Naive thymus-derived CD4-positive, alpha-beta T cell (primary cell): Measurements from ENCODE around the gene RNASE2. TPM values are rescaled to one million over a fixed set of nuclear protein-coding genes. Genes with fewer than 3 reads are reported as not detected.

Experiments used
- ATAC-seq: fragments of 150-1000 bp; cut with Tn5 transposase; 2 replicates; pipeline ENCODE4 v1.10.0; 2021; ENCODE audit warnings: mild to moderate bottlenecking, moderate library complexity
- CTCF ChIA-PET: fragments of 350-600 bp; sonication (Branson Sonifier 250); formaldehyde crosslinking; loops from one replicate; lab custom pipeline; 2021; ENCODE audit warnings: antibody characterized with exemption; lab: Charles Lee
- POLR2A ChIA-PET: fragments of 350-600 bp; sonication (Branson Sonifier 250); formaldehyde crosslinking; loops from one replicate; lab custom pipeline; 2021; ENCODE audit warnings: antibody characterized with exemption, inconsistent platforms; lab: Charles Lee
- DNase-seq, 9 donors: peaks; one replicate each; pipeline versions ENCODE4 v3.0.0 to v3.0.0-alpha.2; 2020 to 2022; ENCODE audit warnings: mixed read lengths in 1 of 9
- H3K27ac ChIP-seq: one replicate; pipeline ENCODE4 v1.7.0; 2013; ENCODE audit warnings: mild to moderate bottlenecking, low read depth, low read length, moderate library complexity
- H3K27me3 ChIP-seq, 2 donors: one replicate each; pipeline ENCODE4 v1.7.0; 2013; ENCODE audit warnings: low read length in 2 of 2, mild to moderate bottlenecking in 2 of 2, moderate library complexity in 2 of 2; ENCODE audit not compliant: control insufficient read depth in 2 of 2, insufficient read depth in 2 of 2
- H3K36me3 ChIP-seq, 3 experiments: 1 replicate in 2 of 3; 2 replicates in 1 of 3; pipeline ENCODE4 v1.7.0; 2013; ENCODE audit warnings: low read length in 3 of 3, mild to moderate bottlenecking in 3 of 3, moderate library complexity in 1 of 3; ENCODE audit not compliant: insufficient read depth in 3 of 3, control insufficient read depth in 2 of 3
- H3K4me1 ChIP-seq, 2 donors: one replicate each; pipeline ENCODE4 v1.7.0; 2013; ENCODE audit warnings: low read length in 2 of 2, mild to moderate bottlenecking in 2 of 2, moderate library complexity in 1 of 2; ENCODE audit not compliant: control insufficient read depth in 2 of 2, insufficient read depth in 2 of 2
- H3K4me3 ChIP-seq: 2 replicates; pipeline ENCODE4 v1.7.0; 2013; ENCODE audit warnings: mild to moderate bottlenecking, low read length
- H3K9me3 ChIP-seq, 3 experiments: 1 replicate in 2 of 3; 2 replicates in 1 of 3; pipeline ENCODE4 v1.7.0; 2013; ENCODE audit warnings: low read length in 3 of 3; ENCODE audit not compliant: control insufficient read depth in 2 of 3
- H3K27ac Mint-ChIP-seq, 9 donors: one replicate each; pipeline ENCODE4 v1.8.0; 2020 to 2022; ENCODE audit warnings: mixed read lengths in 9 of 9, mild to moderate bottlenecking in 8 of 9, moderate library complexity in 5 of 9, inconsistent platforms in 2 of 9
- H3K27me3 Mint-ChIP-seq, 5 donors: one replicate each; pipeline ENCODE4 v1.8.0; 2021 to 2022; ENCODE audit warnings: mixed read lengths in 5 of 5, mild to moderate bottlenecking in 1 of 5
- H3K36me3 Mint-ChIP-seq, 5 donors: one replicate each; pipeline ENCODE4 v1.8.0; 2020 to 2022; ENCODE audit warnings: mixed read lengths in 5 of 5, mild to moderate bottlenecking in 3 of 5, inconsistent platforms in 1 of 5
- H3K4me1 Mint-ChIP-seq, 7 donors: one replicate each; pipeline ENCODE4 v1.8.0; 2020 to 2022; ENCODE audit warnings: mixed read lengths in 7 of 7, mild to moderate bottlenecking in 3 of 7, inconsistent platforms in 1 of 7
- H3K4me3 Mint-ChIP-seq, 10 donors: one replicate each; pipeline ENCODE4 v1.8.0; 2020 to 2022; ENCODE audit warnings: mild to moderate bottlenecking in 10 of 10, mixed read lengths in 10 of 10, moderate library complexity in 6 of 10, inconsistent platforms in 2 of 10
- H3K9me3 Mint-ChIP-seq, 11 donors: one replicate each; pipeline ENCODE4 v1.8.0; 2020 to 2022; ENCODE audit warnings: mixed read lengths in 11 of 11, mild to moderate bottlenecking in 4 of 11, inconsistent platforms in 1 of 11, moderate library complexity in 1 of 11
- intact Hi-C, 2 donors: fragments of 100-400 bp; cut with micrococcal nuclease; formaldehyde crosslinking; loops; one replicate each; pipeline ENCODE4 v1.15.1; 2023
- polyA plus RNA-seq, 2 donors: library from polyadenylated mRNA; unstranded; fragments of 300-500 nt; fragmentation: Illumina TruSeq; gene quantifications; one replicate each; pipeline ENCODE4 v1.2.3, GENCODE V29; 2021
- total RNA-seq, 6 experiments: library from RNA in 5 of 6; stranded (reverse) in 5 of 6; gene quantifications; 1 replicate in 5 of 6; 2 replicates in 1 of 6; pipeline ENCODE4 v1.2.3 and lab custom pipeline; 2021 to 2026

RNASE2 gene
- total and polyA plus RNA-seq, 7 experiments from 2014 or later, result 0.30 to 22.4 (median 2.5) TPM; not detected in 4

- POLR2A ChIA-PET, result no interaction called here
- no peaks in the 10 kb centered on the region for H3K9me3 Mint-ChIP-seq
- peaks cover 4 to 53% (median 31%) of the 10 kb centered on the region in 7 donors for H3K4me1 Mint-ChIP-seq
- Histone ChIP-seq H3K4me3 (no peak overlapping the region), H3K4me1 (peaks cover 0 to 4% of the 10 kb centered on the region in 2 donors), H3K9me3 (no peaks in the 10 kb centered on the region), H3K27ac (no peak overlapping the region), H3K36me3 (peaks cover 19 to 42% (median 27%) of the 10 kb centered on the region in 3 experiments), H3K27me3 (no peaks in the 10 kb centered on the region)
- ATAC-seq (no peak), DNase-seq (no peak)
- peaks cover 6 to 37% (median 28%) of the 10 kb centered on the region in 5 donors for H3K36me3 Mint-ChIP-seq
- peak overlapping the region in 7 of 9 donors; percentile 8 to 80 (median 63) for H3K27ac Mint-ChIP-seq
- CTCF ChIA-PET, result interaction anchor here (1.0 to 1.3 kb wide), 2 partner anchors 18 to 24 kb away, joined by 4 to 6 read pairs; no protein-coding TSS in a partner anchor
- peak overlapping the region in 5 of 10 donors; percentile 3 to 69 (median 31) for H3K4me3 Mint-ChIP-seq
- intact Hi-C loops, result no loop called here
- no peaks in the 10 kb centered on the region for H3K27me3 Mint-ChIP-seq
Observed at GRCh38 chr14:20997564-20997963, 42.3 kb downstream of the RNASE2 start.

GRCh38 chr14:20998139-20998538 is 42.9 kb downstream of the RNASE2 start:
- Histone ChIP-seq H3K36me3 (peaks cover 15 to 37% (median 21%) of the 10 kb centered on the region in 3 experiments), H3K27me3 (no peaks in the 10 kb centered on the region), H3K9me3 (no peaks in the 10 kb centered on the region), H3K27ac (no peak overlapping the region), H3K4me1 (peaks cover 0 to 4% of the 10 kb centered on the region in 2 donors), H3K4me3 (no peak overlapping the region)
- Mint-ChIP-seq H3K4me3 (peak overlapping the region in 4 of 10 donors; percentile 0 to 69 (median 8)), H3K27me3 (no peaks in the 10 kb centered on the region), H3K4me1 (peaks cover 2 to 50% (median 31%) of the 10 kb centered on the region in 7 donors), H3K36me3 (peaks cover 6 to 34% (median 26%) of the 10 kb centered on the region in 5 donors), H3K27ac (peak overlapping the region in 8 of 9 donors; percentile 3 to 72 (median 46)), H3K9me3 (no peaks in the 10 kb centered on the region)
- DNase-seq, result no peak
- CTCF ChIA-PET, result interaction anchor here (1.3 to 1.8 kb wide), 2 partner anchors 14 to 27 kb away, joined by 4 to 8 read pairs; no protein-coding TSS in a partner anchor
- POLR2A ChIA-PET, result no interaction called here
- intact Hi-C loops, result no loop called here
- ATAC-seq, result no peak

GRCh38 chr14:20998674-20999366 is 43.5 kb downstream of the RNASE2 start, which contains the start of gene SLC39A2:
TSS of gene SLC39A2 (plus strand) at chr14:20999293. CDS start at chr14:20999447, 154 bp downstream.
- no peak within 1 kb of the TSS for H3K27ac ChIP-seq
- peaks cover 15 to 31% (median 20%) of the 10 kb centered on the region in 3 experiments for H3K36me3 ChIP-seq
- CTCF ChIA-PET, result interaction anchor here (0.7 to 1.8 kb wide), 5 partner anchors 13 to 106 kb away, joined by 4 to 8 read pairs (median 4); no protein-coding TSS in a partner anchor
- no peaks in the 10 kb centered on the region for H3K9me3 ChIP-seq
- DNase-seq (no peak), ATAC-seq (no peak)
- POLR2A ChIA-PET, result no interaction called here
- peaks cover 1 to 47% (median 31%) of the 10 kb centered on the region in 7 donors for H3K4me1 Mint-ChIP-seq
- no peak within 1 kb of the TSS for H3K4me3 ChIP-seq
- H3K27me3 ChIP-seq, result no peaks in the 10 kb centered on the region
- peaks cover 6 to 30% (median 24%) of the 10 kb centered on the region in 5 donors for H3K36me3 Mint-ChIP-seq
- H3K27me3 Mint-ChIP-seq, result no peaks in the 10 kb centered on the region
- H3K9me3 Mint-ChIP-seq, result no peaks in the 10 kb centered on the region
- peaks cover 0 to 4% of the 10 kb centered on the region in 2 donors for H3K4me1 ChIP-seq
- intact Hi-C loops, result no loop called here
- peak within 1 kb of the TSS in 4 of 10 donors; percentile 0 to 69 (median 8) for H3K4me3 Mint-ChIP-seq
- H3K27ac Mint-ChIP-seq, result peak within 1 kb of the TSS in 8 of 9 donors; percentile 20 to 72 (median 46)

- Histone ChIP-seq H3K27ac (no peak overlapping the region), H3K27me3 (no peaks in the 10 kb centered on the region), H3K9me3 (no peaks in the 10 kb centered on the region), H3K4me1 (peaks cover 0 to 4% of the 10 kb centered on the region in 2 donors), H3K36me3 (peaks cover 11 to 23% (median 12%) of the 10 kb centered on the region in 3 experiments), H3K4me3 (no peak overlapping the region)
- Mint-ChIP-seq H3K4me1 (peaks cover 0 to 45% (median 31%) of the 10 kb centered on the region in 7 donors), H3K36me3 (peaks cover 6 to 23% (median 18%) of the 10 kb centered on the region in 5 donors), H3K27me3 (no peaks in the 10 kb centered on the region), H3K9me3 (no peaks in the 10 kb centered on the region), H3K27ac (peak overlapping the region in 4 of 9 donors; percentile 5 to 36 (median 19)), H3K4me3 (no peak overlapping the region)
- CTCF ChIA-PET, result interaction anchor here (1.3 to 1.8 kb wide), 3 partner anchors 13 to 32 kb away, joined by 3 to 8 read pairs (median 6); no protein-coding TSS in a partner anchor
- intact Hi-C loops, result no loop called here
- ATAC-seq (no peak), DNase-seq (no peak)
- POLR2A ChIA-PET, result no interaction called here
Observed at GRCh38 chr14:20999591-20999990, 44.3 kb downstream of the RNASE2 start.

GRCh38 chr14:21001218-21001617 is 45.9 kb downstream of the RNASE2 start:
- intact Hi-C loops, result no loop called here
- peaks cover 0 to 4% of the 10 kb centered on the region in 2 donors for H3K4me1 ChIP-seq
- no peak overlapping the region for H3K27ac ChIP-seq
- Mint-ChIP-seq H3K4me3 (no peak overlapping the region), H3K4me1 (peaks cover 0 to 31% (median 24%) of the 10 kb centered on the region in 7 donors), H3K9me3 (no peaks in the 10 kb centered on the region), H3K36me3 (peaks cover 0 to 9% (median 5%) of the 10 kb centered on the region in 5 donors), H3K27ac (no peak overlapping the region), H3K27me3 (no peaks in the 10 kb centered on the region)
- H3K36me3 ChIP-seq, result peaks cover 1 to 7% (median 3%) of the 10 kb centered on the region in 3 experiments
- H3K4me3 ChIP-seq, result no peak overlapping the region
- ATAC-seq (no peak), DNase-seq (no peak)
- no peaks in the 10 kb centered on the region for H3K9me3 ChIP-seq
- ChIA-PET CTCF (interaction anchor here (1.0 kb wide), 1 partner anchor 39 kb away, joined by 3 read pairs; no protein-coding TSS in a partner anchor), POLR2A (interaction anchor here (1.2 kb wide), 1 partner anchor 104 kb away, joined by 3 read pairs; no protein-coding TSS in a partner anchor)
- H3K27me3 ChIP-seq, result no peaks in the 10 kb centered on the region

GRCh38 chr14:21003788-21004346 is 48.6 kb downstream of the RNASE2 start:
- ATAC-seq (no peak), DNase-seq (no peak)
- Mint-ChIP-seq H3K27me3 (no peaks in the 10 kb centered on the region), H3K9me3 (no peaks in the 10 kb centered on the region), H3K36me3 (no peaks in the 10 kb centered on the region), H3K4me1 (peaks cover 0 to 7% (median 0%) of the 10 kb centered on the region in 7 donors), H3K27ac (peak overlapping the region in 1 of 9 donors; percentile 7), H3K4me3 (no peak overlapping the region)
- Histone ChIP-seq H3K27me3 (no peaks in the 10 kb centered on the region), H3K36me3 (no peaks in the 10 kb centered on the region), H3K4me1 (no peaks in the 10 kb centered on the region), H3K27ac (no peak overlapping the region), H3K4me3 (no peak overlapping the region), H3K9me3 (no peaks in the 10 kb centered on the region)
- intact Hi-C loops, result no loop called here
- POLR2A ChIA-PET, result no interaction called here
- CTCF ChIA-PET, result interaction anchor here (0.9 to 4.0 kb wide), 4 partner anchors 11 to 89 kb away, joined by 3 to 21 read pairs (median 4); no protein-coding TSS in a partner anchor
